ENCODE results near the gene PLXDC2. TPM values are rescaled to one million over a fixed set of nuclear protein-coding genes. Genes with fewer than 3 reads are reported as not detected.

Gene PLXDC2
- total and polyA plus RNA-seq, 11 donors: 3.4 to 36.4 (median 17.1) TPM

DNA sequence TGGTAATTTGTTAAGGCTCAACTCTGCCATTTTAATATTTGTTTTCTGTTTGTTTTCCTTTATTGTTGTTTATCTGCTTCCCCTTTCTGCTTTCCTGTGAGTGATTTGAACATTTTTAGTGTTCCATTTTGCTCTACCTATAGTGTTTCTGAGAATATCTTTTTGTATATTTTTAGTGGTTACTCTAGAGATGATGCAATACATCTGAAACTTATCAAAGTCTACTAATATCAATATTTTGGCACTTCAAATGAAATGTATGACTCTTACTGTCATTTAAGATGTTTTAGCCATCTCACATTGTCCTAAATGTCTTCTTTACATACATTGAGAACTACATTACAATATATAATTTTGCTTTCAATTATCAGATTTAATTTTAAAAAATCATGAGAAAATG is 98.9 kb downstream of the PLXDC2 start:
- Histone ChIP-seq H3K27ac (no peak overlapping the region), H3K4me1 (peaks cover 0 to 34% (median 20%) of the 10 kb centered on the region in 12 donors), H3K4me3 (no peak overlapping the region), H3K9me3 (peaks cover 0 to 17% (median 0%) of the 10 kb centered on the region in 12 donors), H3K27me3 (no peaks in the 10 kb centered on the region), H3K36me3 (no peaks in the 10 kb centered on the region)
- intact Hi-C loops (cut with DNase I): no loop called here
- TF ChIP-seq, protein P1, sequence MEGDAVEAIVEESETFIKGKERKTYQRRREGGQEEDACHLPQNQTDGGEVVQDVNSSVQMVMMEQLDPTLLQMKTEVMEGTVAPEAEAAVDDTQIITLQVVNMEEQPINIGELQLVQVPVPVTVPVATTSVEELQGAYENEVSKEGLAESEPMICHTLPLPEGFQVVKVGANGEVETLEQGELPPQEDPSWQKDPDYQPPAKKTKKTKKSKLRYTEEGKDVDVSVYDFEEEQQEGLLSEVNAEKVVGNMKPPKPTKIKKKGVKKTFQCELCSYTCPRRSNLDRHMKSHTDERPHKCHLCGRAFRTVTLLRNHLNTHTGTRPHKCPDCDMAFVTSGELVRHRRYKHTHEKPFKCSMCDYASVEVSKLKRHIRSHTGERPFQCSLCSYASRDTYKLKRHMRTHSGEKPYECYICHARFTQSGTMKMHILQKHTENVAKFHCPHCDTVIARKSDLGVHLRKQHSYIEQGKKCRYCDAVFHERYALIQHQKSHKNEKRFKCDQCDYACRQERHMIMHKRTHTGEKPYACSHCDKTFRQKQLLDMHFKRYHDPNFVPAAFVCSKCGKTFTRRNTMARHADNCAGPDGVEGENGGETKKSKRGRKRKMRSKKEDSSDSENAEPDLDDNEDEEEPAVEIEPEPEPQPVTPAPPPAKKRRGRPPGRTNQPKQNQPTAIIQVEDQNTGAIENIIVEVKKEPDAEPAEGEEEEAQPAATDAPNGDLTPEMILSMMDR (IDR thresholded peaks at IDR 0.05): no peak
- TF ChIP-seq POLR2A (IDR thresholded peaks at IDR 0.05): no peak
- DNase-seq: no peak
- ATAC-seq: no peak

- ATAC-seq (no peak), DNase-seq (no peak)
- H3K27me3 ChIP-seq: no peaks in the 10 kb centered on the region
- TF ChIP-seq, protein P1 (IDR thresholded peaks at IDR 0.05): no peak
- TF ChIP-seq POLR2A (IDR thresholded peaks at IDR 0.05): no peak
- H3K4me1 ChIP-seq: peaks cover 0 to 41% (median 22%) of the 10 kb centered on the region in 12 donors
- H3K27ac ChIP-seq: no peak overlapping the region
- no peak overlapping the region for H3K4me3 ChIP-seq
- no peaks in the 10 kb centered on the region for H3K36me3 ChIP-seq
- H3K9me3 ChIP-seq: peaks cover 0 to 17% (median 0%) of the 10 kb centered on the region in 12 donors
- intact Hi-C loops (cut with DNase I): no loop called here
- WGBS, 4 donors: 90 to 94% (median 93%) methylated on average over 3 of the region's 3 CpGs
These were observed 99.6 kb downstream of the PLXDC2 start for GRCh38 chr10:19915816-19916215.

DNA sequence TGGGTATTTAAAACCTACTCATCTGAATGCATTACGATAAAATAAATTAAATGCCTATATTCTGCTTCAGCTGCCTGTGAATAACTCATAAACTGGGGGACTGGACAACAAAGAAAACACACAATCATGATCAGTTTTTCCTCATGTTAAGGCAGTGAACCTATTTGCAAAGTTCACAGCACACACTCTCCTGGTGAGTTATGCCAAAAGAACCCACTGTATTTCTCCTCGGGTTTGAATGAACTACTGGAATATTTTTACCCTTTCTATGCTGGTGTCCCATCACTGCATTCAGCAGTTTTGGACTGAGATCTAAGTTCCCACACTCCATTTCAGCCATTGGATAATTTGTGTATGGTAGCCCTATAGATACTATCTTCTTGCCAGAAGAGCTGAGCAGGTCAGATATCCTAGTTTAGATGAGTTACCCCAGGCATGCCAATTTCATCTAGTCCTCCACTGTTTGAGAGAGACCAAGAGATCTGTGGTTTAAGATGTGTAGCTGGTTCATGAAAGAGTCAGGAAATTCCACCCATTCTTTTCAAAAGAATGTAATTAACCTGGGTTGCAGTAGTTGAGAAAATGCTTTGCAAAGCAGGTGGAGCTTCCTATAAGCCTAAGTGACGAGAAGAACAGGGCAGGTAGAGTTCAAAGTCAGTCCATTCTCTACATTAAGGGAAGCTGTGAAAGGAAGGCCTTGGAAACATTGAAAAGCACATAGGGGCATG is 101.7 kb downstream of the PLXDC2 start:
- peaks cover 0 to 58% (median 36%) of the 10 kb centered on the region in 12 donors for H3K4me1 ChIP-seq
- no peak for TF ChIP-seq POLR2A (IDR thresholded peaks at IDR 0.05)
- TF ChIP-seq, protein P1 (IDR thresholded peaks at IDR 0.05): no peak
- intact Hi-C loops (cut with DNase I): no loop called here
- DNase-seq (no peak), ATAC-seq (no peak)
- H3K9me3 ChIP-seq: peaks cover 0 to 17% (median 0%) of the 10 kb centered on the region in 12 donors
- H3K36me3 ChIP-seq: no peaks in the 10 kb centered on the region
- no peaks in the 10 kb centered on the region for H3K27me3 ChIP-seq
- 58 to 71% (median 64%) methylated on average over 3 of the region's 3 CpGs for WGBS, 4 donors
- no peak overlapping the region for H3K27ac ChIP-seq
- H3K4me3 ChIP-seq: no peak overlapping the region

- H3K27ac ChIP-seq: no peak overlapping the region
- no peak overlapping the region for H3K4me3 ChIP-seq
- ATAC-seq: no peak
These were observed 102.6 kb downstream of the PLXDC2 start for GRCh38 chr10:19918794-19919193.

More at GRCh38 chr10:19918794-19919193, 102.6 kb downstream of the PLXDC2 start:
- H3K36me3 ChIP-seq: no peaks in the 10 kb centered on the region
- H3K27me3 ChIP-seq: no peaks in the 10 kb centered on the region
- 60 to 68% (median 65%) methylated on average over 4 of the region's 4 CpGs for WGBS, 4 donors
- no peak for DNase-seq
- H3K4me1 ChIP-seq: peaks cover 0 to 57% (median 39%) of the 10 kb centered on the region in 12 donors
- peaks cover 0 to 17% (median 0%) of the 10 kb centered on the region in 12 donors for H3K9me3 ChIP-seq
- TF ChIP-seq, protein P1 (IDR thresholded peaks at IDR 0.05): no peak
- no peak for TF ChIP-seq POLR2A (IDR thresholded peaks at IDR 0.05)
- intact Hi-C loops (cut with DNase I): no loop called here

Data from heart left ventricle (tissue), 16 donors.